HG03457 (cell line): ENCODE measurements around the gene SIVA1.

Experiments
- ATAC-seq: cut with Tn5 transposase; IDR thresholded peaks from one replicate; pipeline ENCODE4 v1.9.1; 2021; ENCODE audit warnings: moderate number of reproducible peaks; ENCODE audit not compliant: unreplicated experiment

SIVA1 gene

DNA sequence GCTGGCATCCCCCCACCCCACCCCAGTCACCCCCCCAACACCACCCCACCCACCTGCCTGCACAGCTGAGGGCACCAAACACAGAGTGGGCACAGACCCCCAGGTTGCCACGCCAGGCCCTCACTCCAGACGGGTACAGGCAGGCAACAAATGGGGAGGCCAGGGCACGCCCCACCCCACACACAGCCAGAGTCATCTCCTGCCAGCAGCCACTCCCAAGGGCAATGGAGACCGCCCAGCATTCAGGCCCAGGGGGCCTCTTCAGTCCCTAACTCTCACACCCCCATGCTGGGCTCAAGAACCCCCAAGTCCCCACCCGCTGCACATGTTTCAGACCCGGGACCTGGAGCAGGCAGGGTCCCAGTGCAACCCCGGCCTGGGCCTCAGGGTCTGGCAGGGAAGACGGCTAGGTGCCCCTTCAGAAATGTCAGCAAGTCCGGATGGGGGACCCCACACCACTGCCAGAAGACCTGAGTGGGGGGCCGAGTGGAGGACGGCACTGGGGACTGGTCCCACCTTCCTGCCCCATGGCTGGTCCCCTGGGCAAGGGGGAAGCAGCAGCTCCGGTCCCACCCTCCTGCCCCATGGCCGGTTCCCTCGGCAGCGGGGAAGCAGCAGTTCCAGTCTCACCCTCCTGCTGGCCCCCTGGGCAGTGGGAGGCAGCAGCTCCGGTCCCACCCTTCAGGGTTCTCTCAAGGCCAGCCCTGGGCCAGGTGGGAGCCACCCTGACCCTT is 30.7 kb downstream of the SIVA1 start:
- ATAC-seq: no peak

DNA sequence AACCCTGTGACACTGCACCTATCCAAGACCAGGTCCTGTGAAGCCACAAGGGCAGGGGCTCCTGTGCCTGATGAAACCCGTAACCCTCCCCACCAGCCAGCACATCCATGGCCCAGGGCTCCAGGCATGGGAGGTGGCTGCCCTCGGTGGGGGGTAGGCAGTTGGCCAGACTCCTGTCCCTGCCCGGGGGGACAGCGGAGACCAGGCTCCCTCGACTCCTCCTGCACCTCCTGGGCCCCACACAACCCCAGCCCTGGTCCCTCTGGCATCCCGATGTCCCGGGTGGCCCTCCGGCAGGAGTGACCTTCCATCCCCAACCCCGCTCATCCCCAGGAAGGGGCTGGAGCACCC is 31.2 kb downstream of the SIVA1 start:
- ATAC-seq: no peak

DNA sequence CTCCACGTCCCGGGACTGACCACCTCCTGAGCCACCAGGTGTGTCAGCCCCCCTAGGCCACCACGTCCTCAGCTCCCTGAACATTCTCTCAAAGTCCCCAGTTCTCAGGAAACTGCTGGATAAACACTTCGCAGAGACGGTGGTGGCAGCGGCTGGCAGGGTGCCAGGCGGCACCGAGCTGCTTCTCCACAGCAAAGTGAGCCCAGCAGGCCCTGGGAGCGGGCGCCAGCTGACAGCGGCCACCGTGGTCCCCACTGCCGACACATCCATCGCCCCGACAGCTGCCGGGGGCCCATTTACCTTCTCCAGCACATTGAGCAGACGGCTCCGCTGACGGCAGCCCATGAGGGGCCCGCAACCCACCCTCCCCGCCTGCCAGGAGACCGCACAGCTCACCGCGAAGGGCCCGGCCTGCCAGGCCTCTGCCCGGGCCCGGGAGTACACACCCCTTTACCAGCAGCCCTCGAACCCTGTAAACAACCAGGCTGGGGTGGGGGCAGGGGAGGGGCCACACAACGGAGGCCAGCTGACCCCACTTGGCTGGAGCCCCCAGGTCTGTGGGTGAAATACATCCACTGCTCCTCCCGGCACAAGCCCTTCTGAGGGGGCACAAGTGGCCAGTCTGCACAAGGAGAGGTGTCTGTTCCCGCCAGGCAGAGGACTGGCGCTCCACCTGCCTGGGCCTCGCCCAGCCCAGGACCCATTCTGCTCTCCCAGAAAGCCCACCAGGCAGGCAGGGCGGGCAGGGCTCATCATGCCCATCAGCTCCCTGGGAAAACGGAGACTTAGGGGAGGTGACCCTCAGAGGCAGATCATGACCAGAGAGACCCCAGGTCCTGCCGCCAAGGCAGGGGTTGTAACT is 32.1 kb downstream of the SIVA1 start:
- no peak for ATAC-seq

DNA sequence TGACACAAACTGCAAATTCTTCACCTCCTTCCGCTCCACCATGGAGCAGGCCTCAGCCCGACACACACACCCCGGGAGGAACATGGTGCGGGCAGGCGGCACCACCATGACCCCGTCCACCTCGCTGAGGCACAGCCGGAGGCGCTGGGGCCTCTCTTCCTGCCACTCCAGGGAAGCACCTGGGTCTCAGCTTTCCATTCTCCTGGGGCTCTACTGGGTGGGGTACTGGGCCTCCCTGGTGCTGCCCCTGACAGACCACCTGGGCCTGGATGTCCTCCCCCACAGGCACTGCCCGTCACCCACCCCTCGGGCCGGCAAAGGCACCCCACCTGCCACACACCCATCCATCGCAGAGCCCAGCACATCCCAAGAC is 32.7 kb downstream of the SIVA1 start:
- ATAC-seq: no peak

DNA sequence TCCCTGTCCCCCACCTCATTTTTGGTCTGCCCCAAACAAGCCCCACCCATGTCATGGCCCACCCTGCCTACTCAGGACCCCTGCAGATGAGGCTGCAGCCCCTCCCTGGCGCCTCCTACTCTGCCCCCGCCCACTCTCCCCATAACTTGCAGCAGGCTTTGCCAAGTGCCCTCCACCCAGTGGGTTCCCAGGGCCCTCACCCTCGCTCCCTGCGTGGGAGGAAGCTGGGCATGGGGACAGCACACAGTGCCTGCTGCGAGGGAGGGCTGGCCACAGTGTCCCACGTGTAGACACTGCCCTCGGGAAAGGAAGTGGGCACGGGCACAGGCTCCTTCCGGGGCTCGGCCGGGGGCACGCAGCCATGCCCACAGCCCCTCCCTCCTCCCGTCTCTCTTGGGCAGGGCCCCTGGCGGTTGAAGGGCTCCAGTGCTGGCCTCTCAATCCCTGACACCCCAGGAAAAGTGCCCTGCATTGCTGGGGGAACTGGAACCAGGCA is 33.2 kb downstream of the SIVA1 start:
- no peak for ATAC-seq

DNA sequence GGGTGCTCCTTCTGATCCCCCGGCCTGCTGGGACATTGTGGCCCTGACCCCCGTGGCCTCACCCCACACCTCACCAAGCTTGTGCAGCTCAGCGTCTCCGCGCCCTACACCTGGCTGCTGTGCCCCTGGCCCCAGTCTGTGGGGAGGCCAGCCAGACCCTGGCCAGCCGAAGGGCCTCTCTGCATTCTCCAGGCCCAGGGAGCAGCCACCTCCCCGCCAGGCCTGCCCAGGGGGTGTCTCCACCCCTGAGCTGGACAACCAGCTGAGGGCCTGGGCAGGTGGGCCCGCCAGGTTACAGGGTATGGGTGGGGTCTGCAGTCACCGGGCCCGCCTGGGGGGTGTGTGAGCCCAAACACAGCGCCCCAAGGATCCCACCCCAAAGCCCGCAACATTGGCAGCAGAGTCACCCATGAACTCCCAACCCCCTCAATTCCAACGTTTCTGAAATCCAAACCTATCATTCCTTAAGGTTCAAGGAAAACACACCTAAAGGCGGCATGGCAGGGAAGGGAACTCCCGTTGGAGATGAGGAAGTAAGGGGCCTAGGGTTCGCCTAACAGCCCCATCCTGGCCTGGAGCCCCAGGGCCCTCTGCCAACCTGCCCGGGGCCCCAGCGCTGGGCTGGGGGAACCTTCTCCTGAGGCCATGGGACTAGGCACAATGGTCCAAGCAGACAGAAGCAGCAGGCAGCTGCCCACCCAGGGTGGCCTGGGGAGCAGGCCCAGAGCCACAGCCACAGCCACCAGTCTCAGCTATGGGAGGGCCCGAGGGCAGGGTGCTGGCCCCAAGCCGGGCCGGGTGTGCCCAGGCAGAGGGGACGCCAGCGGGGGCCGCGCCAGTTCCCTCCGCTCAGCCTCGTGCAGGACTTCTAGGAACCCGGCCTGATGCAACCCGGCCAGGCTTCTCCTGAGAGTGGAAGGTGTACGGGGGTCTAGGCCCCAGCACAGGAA is 34.1 kb downstream of the SIVA1 start:
- no peak for ATAC-seq

GRCh38 chr14:104787736-104788135 is 34.8 kb downstream of the SIVA1 start:
- no peak for ATAC-seq

DNA sequence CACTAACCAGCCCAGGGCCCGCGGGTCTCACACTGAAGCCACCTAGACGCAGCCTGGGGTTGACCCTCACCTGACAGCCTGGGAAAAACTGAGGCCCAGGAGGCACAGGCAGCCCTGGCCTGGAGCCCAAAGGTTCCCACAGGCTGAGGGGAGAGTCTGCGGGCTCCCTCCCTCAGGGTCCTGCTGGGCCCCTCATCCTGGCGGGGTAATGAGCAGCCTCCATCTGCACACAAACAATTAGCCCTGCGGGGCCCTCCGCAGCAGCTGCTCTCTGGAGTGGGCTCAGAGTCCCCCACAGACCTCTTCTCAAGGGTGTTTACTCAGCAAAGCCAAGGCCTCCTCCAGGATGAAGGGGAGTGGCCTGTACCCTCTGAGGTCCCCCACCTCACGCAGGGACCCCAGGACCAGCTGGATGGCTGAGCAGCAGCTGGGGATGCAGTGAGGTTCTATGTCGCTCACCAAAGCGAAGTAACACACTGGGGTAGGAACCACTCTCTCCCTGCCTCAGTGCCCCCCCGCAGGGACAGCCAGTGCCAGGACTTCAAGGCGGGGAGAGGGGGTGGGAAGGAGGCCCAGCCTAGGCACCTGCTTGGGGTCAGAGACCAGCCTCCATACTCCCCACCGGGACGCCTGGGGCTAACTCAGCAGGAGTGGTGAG is 35.3 kb downstream of the SIVA1 start:
- ATAC-seq: no peak

DNA sequence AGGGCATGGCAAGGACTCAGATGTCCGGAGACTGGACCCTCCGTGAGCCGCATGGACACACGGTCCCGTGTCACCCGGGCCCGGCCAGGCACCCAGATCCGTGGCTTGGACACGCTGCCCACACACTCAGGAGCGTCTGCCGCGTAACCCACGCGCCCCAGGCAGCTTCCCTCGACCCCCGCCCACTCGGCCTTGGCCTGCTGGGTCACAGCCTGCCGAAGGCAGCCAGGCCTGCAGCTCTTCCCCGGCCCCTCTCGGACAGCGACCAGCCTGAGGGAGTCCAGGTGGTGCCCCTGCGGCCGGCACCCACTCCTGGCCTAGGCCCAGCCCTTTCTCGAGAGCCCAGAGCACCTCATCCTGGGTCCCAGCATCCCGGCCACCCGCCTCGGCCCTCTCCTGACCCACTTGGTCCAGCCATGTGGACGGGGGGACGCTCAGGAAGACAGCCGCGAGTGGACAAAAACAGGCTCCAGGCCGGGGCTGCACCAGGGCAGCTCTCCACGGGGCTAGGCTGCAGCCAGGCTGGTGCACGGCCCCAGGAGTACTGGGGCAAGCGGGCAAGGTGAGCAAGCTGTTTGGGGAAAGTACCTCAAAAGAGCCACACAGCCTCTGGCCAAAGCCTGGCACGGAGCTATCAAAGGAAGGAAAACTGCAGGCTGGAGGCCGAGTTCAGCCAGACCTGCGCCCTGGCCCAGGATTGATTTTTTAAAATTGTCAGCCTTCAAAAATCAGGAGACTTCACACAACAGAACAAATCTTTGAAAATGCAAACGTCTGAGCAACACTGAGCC is 36.1 kb downstream of the SIVA1 start:
- ATAC-seq: no peak

GRCh38 chr14:104789752-104790743 is 37.1 kb downstream of the SIVA1 start:
- ATAC-seq: no peak

DNA sequence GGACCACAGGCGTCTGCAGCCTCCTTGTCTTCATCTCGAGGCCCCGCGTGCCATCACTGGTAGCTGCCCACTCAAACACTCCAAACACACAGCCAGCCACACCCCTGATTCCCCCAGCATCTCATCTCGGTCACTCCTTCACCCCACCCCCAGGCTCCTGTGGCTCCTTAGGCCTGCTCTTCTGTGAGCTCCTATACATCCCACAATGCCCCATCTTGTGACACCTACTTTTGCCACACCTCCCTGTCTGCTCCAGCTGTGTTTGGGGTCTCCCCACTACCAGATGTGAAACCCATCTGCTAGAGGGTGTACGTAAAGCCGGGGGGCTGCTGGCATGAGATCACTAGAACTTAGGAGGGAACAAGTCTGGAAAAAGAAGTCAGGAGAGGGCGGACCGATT is 38.5 kb downstream of the SIVA1 start:
- ATAC-seq: no peak

DNA sequence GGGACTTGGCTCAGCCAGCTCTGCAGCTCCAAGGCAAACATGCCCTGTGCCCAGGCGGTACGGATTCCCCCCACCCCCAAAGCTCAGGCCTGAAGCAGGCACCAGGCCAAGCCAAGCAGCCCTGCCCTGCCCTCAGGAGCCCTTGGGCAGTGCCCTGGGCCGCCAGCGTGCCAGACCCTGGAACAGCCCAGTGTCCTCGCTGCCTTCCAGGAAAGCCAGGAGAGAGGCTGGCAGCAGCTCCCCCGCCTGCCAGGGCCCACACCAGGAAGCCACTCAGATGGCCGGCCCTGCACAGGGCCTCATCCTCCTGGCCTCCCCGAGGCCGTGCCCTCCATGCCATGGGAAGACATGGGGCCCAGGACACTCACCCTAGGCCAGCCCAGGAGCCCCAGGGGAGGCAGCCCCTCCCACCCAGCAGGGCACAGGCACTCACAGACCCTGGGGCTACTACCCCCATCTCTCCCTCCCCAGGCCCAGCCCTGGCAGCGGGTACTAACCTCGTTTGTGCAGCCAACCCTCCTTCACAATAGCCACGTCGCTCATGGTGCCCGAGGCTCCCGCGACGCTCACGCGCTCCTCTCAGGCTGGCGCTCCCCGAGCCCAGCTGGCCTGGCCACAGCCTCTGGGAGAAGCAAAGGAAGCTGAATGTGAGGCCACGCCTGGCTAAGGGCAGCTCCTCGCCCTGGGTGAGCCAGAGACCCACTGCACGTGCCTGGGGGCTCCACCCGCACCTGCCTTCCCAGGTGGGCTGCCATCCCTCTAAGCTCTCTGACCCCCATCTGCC is 39.3 kb downstream of the SIVA1 start:
- ATAC-seq: no peak

DNA sequence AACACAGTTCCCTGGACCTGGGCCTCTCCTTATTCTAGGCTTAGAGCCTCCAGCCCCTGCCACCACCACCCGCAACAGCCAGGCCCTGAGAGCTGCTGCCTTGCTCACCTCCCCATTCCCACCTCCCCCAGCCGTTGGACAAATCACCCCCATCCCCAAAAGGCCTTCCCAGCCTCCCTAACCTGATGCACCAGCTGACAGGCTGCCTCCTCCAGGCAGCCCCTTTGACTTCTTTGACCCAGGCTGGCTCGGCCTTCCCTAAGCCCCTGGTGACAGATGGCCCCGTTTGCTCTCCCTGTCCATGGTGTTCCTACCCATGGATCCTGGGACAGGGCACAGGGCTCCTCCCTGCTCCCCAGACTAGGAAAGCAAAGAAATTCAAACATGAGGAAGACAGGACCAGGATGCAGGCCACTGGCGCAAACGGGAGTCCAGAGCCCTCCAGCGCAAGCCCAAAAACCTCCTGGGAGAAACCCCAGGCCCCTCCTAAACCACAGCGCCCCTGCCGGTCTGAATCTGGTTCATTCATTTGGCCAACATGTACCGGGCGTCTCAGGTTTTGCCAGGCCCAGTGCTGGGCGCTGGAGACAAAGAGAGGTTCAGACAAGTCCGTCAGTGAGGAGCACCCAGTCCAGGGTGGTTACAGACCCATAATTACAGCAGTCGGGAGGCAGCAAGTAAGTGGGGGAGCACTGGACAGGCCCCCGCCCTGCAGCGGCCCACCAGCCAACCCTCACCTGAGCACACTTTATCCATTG is 40.2 kb downstream of the SIVA1 start:
- no peak for ATAC-seq

DNA sequence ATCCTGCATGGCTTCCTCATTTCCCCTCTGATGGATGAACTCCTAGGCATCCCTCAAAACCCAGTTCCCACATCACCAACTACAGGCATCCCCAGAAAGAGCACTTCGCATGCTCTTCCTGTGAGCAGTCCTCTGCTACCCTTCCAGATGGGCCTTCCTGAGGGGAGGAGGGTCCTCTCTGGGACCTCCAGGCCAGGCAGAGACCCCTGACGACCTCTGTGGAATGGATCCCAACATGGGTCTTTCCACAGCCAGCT is 40.7 kb downstream of the SIVA1 start:
- ATAC-seq: no peak

GRCh38 chr14:104794099-104794498 is 41.2 kb downstream of the SIVA1 start:
- ATAC-seq: no peak

- no peak for ATAC-seq
These were observed 41.7 kb downstream of the SIVA1 start for GRCh38 chr14:104794631-104794992.

- no peak for ATAC-seq
These were observed 42.2 kb downstream of the SIVA1 start, which contains the start of gene AKT1 for GRCh38 chr14:104794993-104795780. Gene AKT1, minus strand, starts transcription at chr14:104795748. Its CDS starts 3,105 bp downstream, at chr14:104792643.
